ENCODE results near the gene CFAP299.

CFAP299 gene

DNA sequence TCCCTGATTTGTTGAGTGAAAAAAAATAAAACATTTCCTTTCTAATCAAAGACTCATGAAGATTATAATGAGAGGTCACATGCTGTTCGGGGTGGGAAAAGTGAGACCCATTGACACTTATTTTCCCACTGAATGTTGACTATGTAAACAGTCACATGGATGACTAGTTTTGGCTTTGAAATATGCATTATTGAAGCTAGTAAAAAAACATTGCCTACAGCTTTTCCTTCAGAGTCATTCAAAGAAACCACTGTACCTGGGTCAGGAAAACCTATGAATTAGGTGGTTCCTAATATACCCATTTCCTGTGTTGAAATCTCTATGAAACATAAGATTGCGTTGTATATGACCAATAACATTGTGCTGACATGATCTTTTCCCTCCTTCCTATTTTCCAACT is 251.2 kb downstream of the CFAP299 start:
- TF ChIP-seq, protein P1, sequence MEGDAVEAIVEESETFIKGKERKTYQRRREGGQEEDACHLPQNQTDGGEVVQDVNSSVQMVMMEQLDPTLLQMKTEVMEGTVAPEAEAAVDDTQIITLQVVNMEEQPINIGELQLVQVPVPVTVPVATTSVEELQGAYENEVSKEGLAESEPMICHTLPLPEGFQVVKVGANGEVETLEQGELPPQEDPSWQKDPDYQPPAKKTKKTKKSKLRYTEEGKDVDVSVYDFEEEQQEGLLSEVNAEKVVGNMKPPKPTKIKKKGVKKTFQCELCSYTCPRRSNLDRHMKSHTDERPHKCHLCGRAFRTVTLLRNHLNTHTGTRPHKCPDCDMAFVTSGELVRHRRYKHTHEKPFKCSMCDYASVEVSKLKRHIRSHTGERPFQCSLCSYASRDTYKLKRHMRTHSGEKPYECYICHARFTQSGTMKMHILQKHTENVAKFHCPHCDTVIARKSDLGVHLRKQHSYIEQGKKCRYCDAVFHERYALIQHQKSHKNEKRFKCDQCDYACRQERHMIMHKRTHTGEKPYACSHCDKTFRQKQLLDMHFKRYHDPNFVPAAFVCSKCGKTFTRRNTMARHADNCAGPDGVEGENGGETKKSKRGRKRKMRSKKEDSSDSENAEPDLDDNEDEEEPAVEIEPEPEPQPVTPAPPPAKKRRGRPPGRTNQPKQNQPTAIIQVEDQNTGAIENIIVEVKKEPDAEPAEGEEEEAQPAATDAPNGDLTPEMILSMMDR (IDR thresholded peaks at IDR 0.05; ENCODE audit: low read depth, low read length, missing control alignments) = no peak
- no peak overlapping the region for H3K4me3 ChIP-seq (replicated peaks; ENCODE audit: low read depth, low read length)
- DNase-seq (ENCODE audit: extremely low read depth, low read depth) = no peak

DNA sequence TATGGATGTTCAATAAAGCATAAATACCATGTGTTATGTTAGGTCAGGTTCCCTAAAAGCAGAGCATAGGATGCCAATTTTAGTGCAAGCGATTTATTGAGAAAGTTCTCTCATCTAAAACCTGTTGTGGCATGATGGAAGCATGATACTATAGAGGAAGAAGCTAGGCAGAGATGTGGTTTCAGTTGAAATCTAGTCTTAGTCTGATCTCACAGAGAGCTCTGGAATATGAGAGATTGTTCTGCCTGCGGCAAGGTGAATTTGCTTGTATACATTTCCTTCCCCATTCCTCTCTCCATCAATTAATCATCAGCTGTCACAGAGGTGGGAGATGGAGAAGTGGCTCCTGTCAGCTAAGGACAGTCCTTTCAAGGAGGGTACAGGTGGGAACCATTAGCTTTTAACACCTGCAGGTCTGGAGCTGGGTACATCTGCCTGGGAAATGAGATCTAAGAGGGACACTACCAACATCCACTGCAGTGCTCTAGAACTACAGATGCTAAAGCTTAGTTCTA is 252.4 kb downstream of the CFAP299 start:
- TF ChIP-seq, protein P1 (IDR thresholded peaks at IDR 0.05; ENCODE audit: low read depth, low read length, missing control alignments) = no peak
- no peak overlapping the region for H3K4me3 ChIP-seq (replicated peaks; ENCODE audit: low read depth, low read length)
- no peak for DNase-seq (ENCODE audit: extremely low read depth, low read depth)

DNA sequence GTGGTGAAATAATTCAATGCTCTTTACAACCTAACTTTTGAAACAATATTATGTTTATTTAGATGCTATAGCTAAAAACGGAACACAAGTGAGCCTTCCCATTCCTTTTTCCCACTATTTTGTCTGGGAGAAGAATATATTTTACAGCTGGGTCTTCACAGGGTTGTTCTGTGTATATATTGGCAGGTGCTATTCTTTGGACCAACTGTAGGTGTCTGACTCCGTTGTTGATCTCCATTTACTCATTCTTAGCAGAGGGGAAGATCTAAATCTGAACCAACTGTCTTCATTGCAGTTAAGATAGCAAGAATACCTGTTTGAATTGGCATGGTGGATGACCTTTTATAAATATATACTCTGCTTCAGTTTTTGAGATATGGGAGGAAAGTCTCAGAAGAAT is 257.4 kb downstream of the CFAP299 start:
- H3K4me3 ChIP-seq (replicated peaks; ENCODE audit: low read depth, low read length) = no peak overlapping the region
- no peak for DNase-seq (ENCODE audit: extremely low read depth, low read depth)
- TF ChIP-seq, protein P1 (IDR thresholded peaks at IDR 0.05; ENCODE audit: low read depth, low read length, missing control alignments) = no peak

DNA sequence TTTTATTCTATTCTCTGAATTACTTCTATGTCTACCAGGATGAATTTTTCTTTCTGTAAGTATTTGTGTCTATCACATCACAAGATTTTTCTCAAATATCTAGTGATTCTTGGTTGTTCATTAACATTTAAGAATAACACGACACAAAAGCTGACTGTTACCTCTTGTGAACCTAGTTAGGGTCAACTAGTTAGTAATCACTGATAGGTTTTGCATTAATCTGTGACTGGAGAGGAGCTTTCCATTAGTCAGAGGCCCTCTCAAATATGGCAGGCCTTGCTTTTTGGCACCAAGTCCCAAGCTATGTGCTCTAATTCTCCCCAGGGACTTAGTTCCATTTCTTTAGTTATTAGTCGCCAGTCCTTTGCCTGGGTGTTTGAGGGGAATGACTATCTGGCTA is 259.2 kb downstream of the CFAP299 start:
- DNase-seq (ENCODE audit: extremely low read depth, low read depth) = no peak
- H3K4me3 ChIP-seq (replicated peaks; ENCODE audit: low read depth, low read length) = no peak overlapping the region
- TF ChIP-seq, protein P1 (IDR thresholded peaks at IDR 0.05; ENCODE audit: low read depth, low read length, missing control alignments) = no peak

DNA sequence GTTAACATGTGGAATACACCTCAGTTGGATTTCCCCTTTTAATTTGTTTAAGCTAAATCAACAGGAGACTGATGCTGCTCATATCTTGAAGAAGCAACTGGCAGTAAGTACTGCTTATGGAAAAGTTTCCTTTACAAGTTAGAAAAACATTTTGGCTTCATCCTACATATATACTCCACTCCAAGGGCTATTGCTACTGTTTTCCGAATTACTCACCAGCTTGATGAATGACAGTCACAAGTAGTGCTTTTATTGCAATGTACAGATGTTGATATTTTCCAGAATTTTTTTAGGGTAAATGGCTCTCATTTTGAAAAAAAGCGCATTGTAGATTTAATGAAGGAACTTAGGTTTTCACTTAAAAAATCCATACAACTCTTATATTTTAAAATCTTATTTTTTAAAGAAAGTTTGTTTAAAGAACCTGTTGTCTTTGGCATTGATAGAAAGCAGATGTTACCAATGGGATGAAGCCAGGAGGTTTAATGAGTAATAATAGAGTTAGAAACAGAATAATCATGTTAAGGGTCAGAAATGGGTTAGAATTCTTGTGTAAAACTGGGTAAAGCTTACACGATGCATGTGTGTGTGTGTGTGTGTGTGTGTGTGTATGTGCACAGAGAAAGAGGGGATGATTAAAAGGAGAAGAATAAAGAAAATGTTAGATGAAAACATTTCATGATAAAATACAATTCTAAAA is 272.9 kb downstream of the CFAP299 start:
- peak; percentile 11 for DNase-seq (ENCODE audit: extremely low read depth, low read depth)
- TF ChIP-seq, protein P1 (IDR thresholded peaks at IDR 0.05; ENCODE audit: low read depth, low read length, missing control alignments) = no peak
- H3K4me3 ChIP-seq (replicated peaks; ENCODE audit: low read depth, low read length) = no peak overlapping the region

DNA sequence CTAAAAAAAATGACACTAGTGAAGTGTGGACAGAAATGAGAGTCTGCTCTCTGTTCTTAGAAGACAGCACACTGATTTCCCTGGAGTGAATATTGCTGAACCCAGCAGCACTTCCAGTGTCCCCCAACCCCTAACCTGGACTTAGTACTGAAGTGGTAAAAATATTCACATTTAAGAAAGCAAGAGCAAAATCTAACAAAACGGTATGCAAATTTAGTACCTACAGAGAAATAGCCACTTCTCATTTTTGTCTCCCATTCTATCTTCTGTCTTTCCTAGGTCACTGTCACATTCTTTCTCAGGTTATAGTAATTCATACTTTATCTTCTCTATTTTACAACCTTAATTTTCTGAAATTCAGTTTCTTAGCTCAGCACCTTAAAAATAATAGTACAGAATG is 274.7 kb downstream of the CFAP299 start:
- TF ChIP-seq, protein P1 (IDR thresholded peaks at IDR 0.05; ENCODE audit: low read depth, low read length, missing control alignments) = no peak
- H3K4me3 ChIP-seq (replicated peaks; ENCODE audit: low read depth, low read length) = no peak overlapping the region
- no peak for DNase-seq (ENCODE audit: extremely low read depth, low read depth)

All from HFF-Myc (cell line).